ENCODE measurements around the gene NES.

The NES gene

DNA sequence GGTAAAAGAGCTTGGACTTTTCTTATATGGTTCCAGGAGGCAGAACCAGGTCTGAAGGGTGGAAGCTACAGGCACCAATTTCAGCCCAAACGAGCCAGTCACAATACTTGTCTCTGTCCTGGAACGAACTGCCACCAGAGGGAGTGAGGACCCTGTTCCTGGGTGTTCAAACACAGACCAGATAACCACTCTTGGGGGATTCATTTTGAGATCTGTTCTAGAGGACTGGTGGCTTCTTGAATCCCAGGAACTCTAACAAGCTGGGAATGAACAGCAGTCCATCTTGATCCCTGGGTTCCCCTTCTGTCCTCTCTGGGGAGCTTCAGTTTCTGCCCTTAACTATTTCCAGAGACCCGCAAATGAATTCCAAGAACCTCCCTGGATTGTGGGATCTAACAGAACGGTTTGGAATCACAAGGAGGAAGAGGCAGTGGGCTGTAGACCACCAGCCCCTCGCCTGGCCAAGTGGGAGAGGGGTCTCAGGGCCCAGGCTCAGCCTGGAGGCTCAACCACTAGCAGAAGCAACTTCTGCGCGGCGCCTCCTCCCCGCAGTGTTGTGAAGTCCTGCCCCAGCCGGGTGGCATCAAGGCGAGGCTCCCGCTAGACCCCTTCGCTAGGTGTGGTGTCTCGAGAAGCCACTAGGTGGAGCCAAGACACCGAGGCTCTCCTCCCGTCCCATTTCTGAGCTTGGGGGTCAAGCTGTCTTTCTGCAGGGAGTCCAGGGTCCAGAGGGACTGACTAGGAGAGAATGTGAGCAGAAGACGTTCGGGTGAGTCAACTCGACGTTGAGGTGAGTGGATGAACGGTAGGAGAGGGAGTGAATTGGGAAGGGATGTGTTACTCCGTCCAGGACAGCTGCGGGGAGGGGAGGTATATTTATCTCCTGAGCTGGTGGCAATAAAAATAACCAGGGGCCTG lies 12.1 kb upstream of the NES start:
- H3K4me3 ChIP-seq (replicated peaks; ENCODE audit: insufficient read depth, low read length): no peak overlapping the region

DNA sequence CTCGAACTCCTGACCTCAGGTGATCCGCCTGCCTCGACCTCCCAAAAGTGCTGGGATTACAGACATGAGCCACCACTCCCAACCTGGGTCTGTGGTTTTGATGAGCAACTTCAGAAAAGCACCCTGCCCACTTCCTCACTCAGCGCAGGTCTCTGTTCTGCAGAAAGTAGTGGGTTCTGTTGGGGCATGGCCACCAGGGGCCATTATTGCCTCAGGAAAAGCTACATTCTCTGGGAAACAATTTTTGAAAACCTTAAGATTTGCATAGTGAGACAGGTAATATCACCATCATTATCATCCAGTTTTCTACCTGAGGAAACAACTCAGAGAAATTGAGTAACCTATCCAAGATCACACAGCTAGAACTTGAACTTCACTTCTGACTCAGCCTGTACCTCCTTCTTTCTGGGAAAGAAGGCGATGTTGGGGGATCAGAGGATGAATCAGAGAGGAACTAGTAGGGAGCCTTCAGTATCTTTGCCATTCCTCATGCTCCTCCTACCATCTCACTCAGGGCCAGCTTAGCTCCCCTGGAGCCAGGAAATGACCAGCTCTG lies 7.1 kb upstream of the NES start:
- no peak overlapping the region for H3K4me3 ChIP-seq (replicated peaks; ENCODE audit: insufficient read depth, low read length)
- TF ChIP-seq SPI1 (IDR thresholded peaks at IDR 0.05; ENCODE audit: borderline replicate concordance, low read depth) (peak; percentile 79), POLR2AphosphoS5 (IDR thresholded peaks at IDR 0.05; ENCODE audit: low read depth) (no peak)
- H3K27me3 ChIP-seq (ENCODE audit: insufficient read depth, poor library complexity, severe bottlenecking): peaks cover 64% of the 10 kb centered on the region
- peak in 1 of 2 experiments; percentile 28 for DNase-seq (ENCODE audit: low read depth in 1 of 2, low spot score in 1 of 2)
- H3K27ac ChIP-seq (replicated peaks): no peak overlapping the region

More for the DNA sequence above, 12.1 kb upstream of the NES start:
- Histone ChIP-seq H3K27me3 (ENCODE audit: insufficient read depth, poor library complexity, severe bottlenecking) (peaks cover 62% of the 10 kb centered on the region), H3K27ac (replicated peaks) (no peak overlapping the region)
- TF ChIP-seq, protein P1, sequence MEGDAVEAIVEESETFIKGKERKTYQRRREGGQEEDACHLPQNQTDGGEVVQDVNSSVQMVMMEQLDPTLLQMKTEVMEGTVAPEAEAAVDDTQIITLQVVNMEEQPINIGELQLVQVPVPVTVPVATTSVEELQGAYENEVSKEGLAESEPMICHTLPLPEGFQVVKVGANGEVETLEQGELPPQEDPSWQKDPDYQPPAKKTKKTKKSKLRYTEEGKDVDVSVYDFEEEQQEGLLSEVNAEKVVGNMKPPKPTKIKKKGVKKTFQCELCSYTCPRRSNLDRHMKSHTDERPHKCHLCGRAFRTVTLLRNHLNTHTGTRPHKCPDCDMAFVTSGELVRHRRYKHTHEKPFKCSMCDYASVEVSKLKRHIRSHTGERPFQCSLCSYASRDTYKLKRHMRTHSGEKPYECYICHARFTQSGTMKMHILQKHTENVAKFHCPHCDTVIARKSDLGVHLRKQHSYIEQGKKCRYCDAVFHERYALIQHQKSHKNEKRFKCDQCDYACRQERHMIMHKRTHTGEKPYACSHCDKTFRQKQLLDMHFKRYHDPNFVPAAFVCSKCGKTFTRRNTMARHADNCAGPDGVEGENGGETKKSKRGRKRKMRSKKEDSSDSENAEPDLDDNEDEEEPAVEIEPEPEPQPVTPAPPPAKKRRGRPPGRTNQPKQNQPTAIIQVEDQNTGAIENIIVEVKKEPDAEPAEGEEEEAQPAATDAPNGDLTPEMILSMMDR (IDR thresholded peaks at IDR 0.05; ENCODE audit: insufficient read depth, low read length): peak; percentile 89
- no peak for TF ChIP-seq SPI1 (IDR thresholded peaks at IDR 0.05; ENCODE audit: borderline replicate concordance, low read depth)
- peak; percentile 55 to 78 for DNase-seq (ENCODE audit: low read depth in 1 of 2, low spot score in 1 of 2)

DNA sequence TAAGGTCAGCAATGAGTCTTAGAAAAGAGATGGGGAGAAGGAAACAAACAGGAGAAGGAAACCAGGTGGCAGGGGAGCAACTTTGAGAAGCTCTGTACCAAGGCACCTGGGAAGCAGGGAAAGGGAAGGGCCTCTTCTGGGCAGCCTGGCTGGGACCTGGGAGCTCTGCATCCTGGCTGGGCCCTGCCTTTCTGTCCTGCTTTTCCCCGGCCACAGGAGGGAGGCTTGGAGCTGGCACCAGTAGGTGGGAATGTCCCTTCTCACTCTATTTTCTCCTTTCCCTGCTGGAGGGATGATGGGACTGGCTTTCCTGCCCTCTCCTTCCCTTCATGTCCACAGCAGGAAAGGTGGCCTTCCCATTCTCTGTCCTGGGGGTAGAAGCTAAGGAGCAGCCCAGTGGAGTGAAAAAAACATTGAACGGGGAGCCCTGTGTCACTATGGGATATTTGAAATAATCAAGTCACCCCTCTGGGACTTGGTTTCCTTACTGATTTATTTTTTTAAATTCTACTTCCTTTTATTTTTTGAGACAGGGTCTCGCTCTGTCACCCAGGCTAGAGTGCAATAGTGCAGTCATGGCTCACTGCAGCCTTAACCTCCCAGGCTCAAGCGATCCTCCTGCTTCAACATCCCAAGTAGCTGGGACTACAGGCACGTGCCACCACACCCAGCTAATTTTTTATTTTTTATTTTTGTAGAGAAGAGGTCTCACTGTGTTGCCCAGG lies 5.1 kb upstream of the NES start:
- TF ChIP-seq POLR2AphosphoS5 (IDR thresholded peaks at IDR 0.05; ENCODE audit: low read depth): no peak
- TF ChIP-seq GABPA (IDR thresholded peaks at IDR 0.05; ENCODE audit: low read depth): no peak
- TF ChIP-seq SPI1 (IDR thresholded peaks at IDR 0.05; ENCODE audit: borderline replicate concordance, low read depth): no peak
- TF ChIP-seq, protein P1 (IDR thresholded peaks at IDR 0.05; ENCODE audit: insufficient read depth, low read length): no peak
- no peak for TF ChIP-seq REST (IDR thresholded peaks at IDR 0.05; ENCODE audit: insufficient replicate concordance, low read depth)
- Histone ChIP-seq H3K27me3 (ENCODE audit: insufficient read depth, poor library complexity, severe bottlenecking) (peaks cover 72% of the 10 kb centered on the region), H3K27ac (replicated peaks) (no peak overlapping the region), H3K4me3 (replicated peaks; ENCODE audit: insufficient read depth, low read length) (no peak overlapping the region)
- no peak for DNase-seq (ENCODE audit: low read depth in 1 of 2, low spot score in 1 of 2)

DNA sequence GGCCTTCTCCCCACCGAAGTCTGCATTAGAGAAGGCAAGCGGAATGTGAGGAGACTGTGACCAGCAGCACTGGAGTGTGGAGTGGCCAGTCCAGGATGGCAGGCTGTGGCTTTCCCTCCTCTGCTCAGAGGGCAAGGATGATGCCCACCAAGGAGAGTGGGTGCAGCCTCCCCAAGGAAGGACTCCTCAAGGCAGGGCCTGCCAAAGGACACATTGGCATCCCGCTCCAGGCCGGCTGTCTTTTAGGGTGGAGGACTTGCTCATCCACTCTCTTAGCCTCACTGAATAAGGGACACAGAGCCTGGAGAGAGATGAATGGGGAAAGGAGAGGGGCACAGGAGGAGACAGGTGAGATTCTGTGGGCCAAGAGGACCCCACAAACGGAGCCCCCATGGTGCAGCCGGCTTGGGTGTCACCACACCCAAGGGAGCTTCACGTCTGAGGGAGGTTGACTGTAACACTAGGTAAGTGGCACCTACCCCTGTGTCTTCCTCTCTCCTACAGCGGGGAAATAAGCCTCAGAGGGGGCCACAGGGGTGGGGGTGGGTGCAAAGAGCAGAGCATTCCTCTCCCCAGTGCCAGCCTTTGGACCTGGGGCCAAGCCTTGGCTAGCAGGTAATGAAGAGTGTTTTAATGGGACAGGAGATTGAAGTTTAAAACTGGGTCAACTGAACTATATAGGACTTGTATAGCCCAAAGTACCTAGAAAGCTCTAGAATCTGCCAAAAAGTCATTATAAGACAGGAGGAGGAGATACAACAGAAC lies 4.2 kb upstream of the NES start:
- TF ChIP-seq GABPA (IDR thresholded peaks at IDR 0.05; ENCODE audit: low read depth): no peak
- TF ChIP-seq REST (IDR thresholded peaks at IDR 0.05; ENCODE audit: insufficient replicate concordance, low read depth): no peak
- no peak for TF ChIP-seq SPI1 (IDR thresholded peaks at IDR 0.05; ENCODE audit: borderline replicate concordance, low read depth)
- no peak for TF ChIP-seq POLR2AphosphoS5 (IDR thresholded peaks at IDR 0.05; ENCODE audit: low read depth)
- no peak overlapping the region for H3K27ac ChIP-seq (replicated peaks)
- peaks cover 73% of the 10 kb centered on the region for H3K27me3 ChIP-seq (ENCODE audit: insufficient read depth, poor library complexity, severe bottlenecking)
- no peak overlapping the region for H3K4me3 ChIP-seq (replicated peaks; ENCODE audit: insufficient read depth, low read length)
- DNase-seq (ENCODE audit: low read depth in 1 of 2, low spot score in 1 of 2): no peak
